ENCODE results near the gene SELENOO. TPM values are rescaled to one million over a fixed set of nuclear protein-coding genes. Genes with fewer than 3 reads are reported as not detected.

SELENOO gene
- total RNA-seq, 4 donors from 2014 or later, result 20.7 to 50.6 (median 31.0) TPM

GRCh38 chr22:50217543-50218152 lies 16.8 kb downstream of the SELENOO start:
- no peak for DNase-seq
- WGBS, 2 donors, result 80 to 90% methylated on average over 2 to 12 of the region's 21 CpGs
- H3K9me3 ChIP-seq, result no peaks in the 10 kb centered on the region
- H3K27me3 ChIP-seq, result no peaks in the 10 kb centered on the region
- no peak overlapping the region for H3K27ac ChIP-seq
- H3K4me3 ChIP-seq (replicated peaks in 1 of 3), result no peak overlapping the region
- TF ChIP-seq CTCF (IDR thresholded peaks at IDR 0.05) (no peak), POLR2A (IDR thresholded peaks at IDR 0.05) (no peak)
- intact Hi-C loops (cut with DNase I), result loop anchor here (10.0 kb wide), 1 partner anchor 293 kb away; no protein-coding TSS in a partner anchor
- H3K36me3 ChIP-seq, result peaks cover 53 to 58% of the 10 kb centered on the region in 2 donors
- peaks cover 5 to 6% of the 10 kb centered on the region in 2 donors for H3K4me1 ChIP-seq

DNA sequence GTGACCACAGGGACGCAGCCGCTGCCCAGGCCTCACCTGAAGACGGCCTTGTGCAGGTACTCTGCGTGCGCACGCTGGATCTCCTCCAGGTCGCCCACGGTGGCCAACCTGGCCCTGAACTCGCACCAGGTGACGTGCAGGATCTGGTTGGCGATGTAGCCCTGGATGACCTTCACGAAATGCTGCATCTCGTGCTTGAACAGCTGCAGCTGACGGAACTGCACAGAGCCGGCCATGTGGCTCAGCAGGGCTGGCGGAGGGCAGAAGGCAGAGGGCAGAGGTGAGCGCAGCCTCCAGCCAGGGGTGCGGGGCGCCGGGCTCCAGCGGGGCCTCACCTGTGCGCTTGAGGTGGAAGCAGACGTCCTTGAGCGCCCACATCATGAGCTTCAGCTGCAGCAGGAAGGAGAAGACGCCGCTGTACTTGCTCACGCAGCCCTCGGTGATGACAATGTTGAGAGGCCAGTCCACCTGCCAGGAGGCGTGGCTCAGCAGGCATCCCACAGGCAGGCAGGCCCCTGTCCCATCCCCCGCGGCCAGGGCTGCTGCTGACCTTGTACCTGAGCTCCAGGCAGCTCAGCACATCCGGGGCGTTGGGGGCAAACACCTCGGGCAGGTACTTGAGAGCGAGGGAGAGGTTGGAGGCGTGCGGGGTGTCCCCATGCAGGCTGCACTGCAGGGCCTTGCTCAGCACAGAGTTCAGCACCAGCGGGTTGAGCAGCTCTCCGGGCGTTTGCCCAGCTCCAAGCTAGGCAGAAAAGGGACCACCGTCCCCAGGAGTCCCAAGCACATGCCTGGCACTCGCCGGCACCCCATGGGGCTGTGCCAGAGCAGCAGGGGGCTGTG lies 17.6 kb downstream of the SELENOO start:
- no peak overlapping the region for H3K27ac ChIP-seq
- H3K27me3 ChIP-seq, result no peaks in the 10 kb centered on the region
- DNase-seq, result no peak
- H3K4me3 ChIP-seq (replicated peaks in 1 of 3), result no peak overlapping the region
- H3K4me1 ChIP-seq, result peaks cover 5 to 6% of the 10 kb centered on the region in 2 donors
- H3K9me3 ChIP-seq, result no peaks in the 10 kb centered on the region
- TF ChIP-seq CTCF (IDR thresholded peaks at IDR 0.05) (no peak), POLR2A (IDR thresholded peaks at IDR 0.05) (no peak)
- WGBS, 2 donors, result 94 to 96% methylated on average over 26 to 35 of the region's 43 CpGs
- intact Hi-C loops (cut with DNase I), result loop anchor here (10.0 kb wide), 1 partner anchor 294 kb away; no protein-coding TSS in a partner anchor
- peaks cover 53 to 65% of the 10 kb centered on the region in 2 donors for H3K36me3 ChIP-seq

- Histone ChIP-seq H3K4me1 (peaks cover 5 to 6% of the 10 kb centered on the region in 2 donors), H3K36me3 (peaks cover 58 to 70% of the 10 kb centered on the region in 2 donors), H3K27ac (no peak overlapping the region), H3K9me3 (no peaks in the 10 kb centered on the region), H3K4me3 (replicated peaks in 1 of 3) (no peak overlapping the region), H3K27me3 (no peaks in the 10 kb centered on the region)
- DNase-seq, result peak; percentile 95
- TF ChIP-seq CTCF (IDR thresholded peaks at IDR 0.05) (no peak), POLR2A (IDR thresholded peaks at IDR 0.05) (no peak)
- 77 to 90% methylated on average over 15 to 19 of the region's 42 CpGs for WGBS, 2 donors
- intact Hi-C loops (cut with DNase I), result loop anchor here (10.0 kb wide), 1 partner anchor 294 kb away; no protein-coding TSS in a partner anchor
Observed at GRCh38 chr22:50218996-50219727, 18.4 kb downstream of the SELENOO start.

DNA sequence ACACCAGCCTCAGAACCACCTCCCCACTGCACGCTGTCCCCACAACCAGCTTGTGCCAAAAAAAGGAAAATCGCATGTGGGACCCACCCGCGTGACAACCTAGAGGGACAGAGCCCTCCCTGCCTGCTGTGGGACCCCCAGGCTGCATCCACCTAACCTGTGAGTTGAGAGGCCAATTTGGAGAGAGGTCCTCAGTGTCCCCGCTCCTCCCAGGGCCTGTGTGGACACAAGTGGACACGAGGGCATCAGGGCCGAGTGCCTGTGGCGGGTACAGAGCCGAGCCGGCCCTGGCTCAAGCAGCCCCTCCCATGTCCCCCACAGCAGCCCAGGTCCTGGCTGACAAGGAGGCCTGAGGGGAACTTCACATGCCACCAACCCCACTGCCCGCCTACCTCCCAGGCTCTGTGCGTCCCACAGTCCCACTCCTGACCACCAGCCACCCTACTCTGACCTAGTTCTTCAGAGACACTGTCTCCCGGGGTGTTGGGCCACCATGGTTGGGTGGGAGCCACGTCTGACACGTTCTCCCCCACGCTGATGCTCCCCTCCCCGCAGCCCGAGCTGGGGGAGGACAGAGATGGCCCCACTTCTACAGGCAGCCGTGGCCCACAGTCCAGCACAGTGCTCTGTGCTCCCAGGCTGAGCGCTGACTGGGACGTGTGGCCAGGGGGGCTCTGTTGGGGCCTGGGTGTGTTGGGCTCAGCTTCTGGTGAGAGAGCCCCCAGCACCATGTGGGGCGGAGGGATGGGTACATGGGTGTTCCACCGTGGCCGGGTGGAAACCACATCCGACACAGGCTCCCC lies 19.2 kb downstream of the SELENOO start:
- intact Hi-C loops (cut with DNase I), result loop anchor here (10.0 kb wide), 1 partner anchor 295 kb away; no protein-coding TSS in a partner anchor
- WGBS, 2 donors, result 82 to 86% methylated on average over 11 to 14 of the region's 25 CpGs
- TF ChIP-seq POLR2A (IDR thresholded peaks at IDR 0.05) (no peak), CTCF (IDR thresholded peaks at IDR 0.05) (no peak)
- no peaks in the 10 kb centered on the region for H3K27me3 ChIP-seq
- no peaks in the 10 kb centered on the region for H3K9me3 ChIP-seq
- H3K27ac ChIP-seq, result no peak overlapping the region
- peaks cover 5 to 6% of the 10 kb centered on the region in 2 donors for H3K4me1 ChIP-seq
- H3K4me3 ChIP-seq (replicated peaks in 1 of 3), result no peak overlapping the region
- DNase-seq, result no peak
- H3K36me3 ChIP-seq, result peaks cover 64 to 75% of the 10 kb centered on the region in 2 donors

All from thyroid gland (tissue), 4 donors.